Osteocyte (in vitro differentiated cells): ENCODE measurements around the gene MPRIP. TPM values are rescaled to one million over a fixed set of nuclear protein-coding genes. Genes with fewer than 3 reads are reported as not detected.

Source experiments
- DNase-seq: peaks from one replicate; pipeline ENCODE4 v3.0.0; 2021; ENCODE audit warnings: mixed read lengths; ENCODE audit not compliant: unreplicated experiment; ENCODE audit errors: extremely low spot score
- H3K27ac Mint-ChIP-seq: one replicate; pipeline ENCODE4 v1.8.0; 2021; ENCODE audit warnings: mild to moderate bottlenecking, mixed read lengths; ENCODE audit not compliant: unreplicated experiment
- H3K27me3 Mint-ChIP-seq: one replicate; pipeline ENCODE4 v1.8.0; 2021; ENCODE audit warnings: mixed read lengths; ENCODE audit not compliant: unreplicated experiment
- H3K36me3 Mint-ChIP-seq: one replicate; pipeline ENCODE4 v1.8.0; 2021; ENCODE audit warnings: mixed read lengths; ENCODE audit not compliant: unreplicated experiment
- H3K4me1 Mint-ChIP-seq: one replicate; pipeline ENCODE4 v1.8.0; 2021; ENCODE audit warnings: mixed read lengths; ENCODE audit not compliant: unreplicated experiment
- H3K4me3 Mint-ChIP-seq: one replicate; pipeline ENCODE4 v1.8.0; 2021; ENCODE audit warnings: mild to moderate bottlenecking, moderate library complexity, mixed read lengths; ENCODE audit not compliant: unreplicated experiment
- H3K9me3 Mint-ChIP-seq: one replicate; pipeline ENCODE4 v1.8.0; 2021; ENCODE audit warnings: mixed read lengths; ENCODE audit not compliant: unreplicated experiment
- total RNA-seq: library from RNA; stranded (reverse); gene quantifications from 2 replicates; pipeline ENCODE4 v1.2.1, GENCODE V29; 2021
- TF ChIP-seq, protein P1 (sequence below): fragments of 200-600 bp; sonication (generic); IDR thresholded peaks from 2 replicates; pipeline ENCODE4 v1.5.0; 2021; ENCODE audit warnings: antibody characterized with exemption, mild to moderate bottlenecking, moderate library complexity

Gene MPRIP
- total RNA-seq, 1 donor from 2014 or later: 206 TPM

GRCh38 chr17:17025621-17026020, 16.6 kb upstream of the MPRIP start:
- H3K27ac Mint-ChIP-seq: no peak overlapping the region
- TF ChIP-seq, protein P1, sequence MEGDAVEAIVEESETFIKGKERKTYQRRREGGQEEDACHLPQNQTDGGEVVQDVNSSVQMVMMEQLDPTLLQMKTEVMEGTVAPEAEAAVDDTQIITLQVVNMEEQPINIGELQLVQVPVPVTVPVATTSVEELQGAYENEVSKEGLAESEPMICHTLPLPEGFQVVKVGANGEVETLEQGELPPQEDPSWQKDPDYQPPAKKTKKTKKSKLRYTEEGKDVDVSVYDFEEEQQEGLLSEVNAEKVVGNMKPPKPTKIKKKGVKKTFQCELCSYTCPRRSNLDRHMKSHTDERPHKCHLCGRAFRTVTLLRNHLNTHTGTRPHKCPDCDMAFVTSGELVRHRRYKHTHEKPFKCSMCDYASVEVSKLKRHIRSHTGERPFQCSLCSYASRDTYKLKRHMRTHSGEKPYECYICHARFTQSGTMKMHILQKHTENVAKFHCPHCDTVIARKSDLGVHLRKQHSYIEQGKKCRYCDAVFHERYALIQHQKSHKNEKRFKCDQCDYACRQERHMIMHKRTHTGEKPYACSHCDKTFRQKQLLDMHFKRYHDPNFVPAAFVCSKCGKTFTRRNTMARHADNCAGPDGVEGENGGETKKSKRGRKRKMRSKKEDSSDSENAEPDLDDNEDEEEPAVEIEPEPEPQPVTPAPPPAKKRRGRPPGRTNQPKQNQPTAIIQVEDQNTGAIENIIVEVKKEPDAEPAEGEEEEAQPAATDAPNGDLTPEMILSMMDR: no peak
- H3K27me3 Mint-ChIP-seq: no peaks in the 10 kb centered on the region
- no peak for DNase-seq
- H3K9me3 Mint-ChIP-seq: no peaks in the 10 kb centered on the region
- H3K4me3 Mint-ChIP-seq: no peak overlapping the region
- H3K36me3 Mint-ChIP-seq: no peaks in the 10 kb centered on the region
- H3K4me1 Mint-ChIP-seq: peaks cover 48% of the 10 kb centered on the region

- no peaks in the 10 kb centered on the region for H3K36me3 Mint-ChIP-seq
- peaks cover 43% of the 10 kb centered on the region for H3K4me1 Mint-ChIP-seq
- no peak overlapping the region for H3K27ac Mint-ChIP-seq
- no peaks in the 10 kb centered on the region for H3K9me3 Mint-ChIP-seq
- H3K4me3 Mint-ChIP-seq: no peak overlapping the region
- H3K27me3 Mint-ChIP-seq: no peaks in the 10 kb centered on the region
- TF ChIP-seq, protein P1: no peak
- no peak for DNase-seq
These were observed 16.1 kb upstream of the MPRIP start for GRCh38 chr17:17026163-17026562.

GRCh38 chr17:17027442-17028058, 14.7 kb upstream of the MPRIP start:
- DNase-seq: no peak
- H3K9me3 Mint-ChIP-seq: no peaks in the 10 kb centered on the region
- H3K4me1 Mint-ChIP-seq: peaks cover 41% of the 10 kb centered on the region
- no peaks in the 10 kb centered on the region for H3K36me3 Mint-ChIP-seq
- H3K4me3 Mint-ChIP-seq: no peak overlapping the region
- peak overlapping the region; percentile 78 for H3K27ac Mint-ChIP-seq
- TF ChIP-seq, protein P1: no peak
- H3K27me3 Mint-ChIP-seq: no peaks in the 10 kb centered on the region

GRCh38 chr17:17028059-17028877, 14.0 kb upstream of the MPRIP start:
- H3K4me3 Mint-ChIP-seq: no peak overlapping the region

More at GRCh38 chr17:17028059-17028877, 14.0 kb upstream of the MPRIP start:
- TF ChIP-seq, protein P1: no peak
- Mint-ChIP-seq H3K9me3 (no peaks in the 10 kb centered on the region), H3K27me3 (no peaks in the 10 kb centered on the region), H3K27ac (peak overlapping the region; percentile 78), H3K36me3 (no peaks in the 10 kb centered on the region), H3K4me1 (peaks cover 43% of the 10 kb centered on the region)
- DNase-seq: peak; percentile 90
